ENCODE measurements around the gene ST8SIA2.

GRCh38 chr15:92399271-92399950 lies 5.7 kb downstream of the ST8SIA2 start:
- no peak for TF ChIP-seq EZH2phosphoT487 (IDR thresholded peaks at IDR 0.05)
- no peak for TF ChIP-seq CTCF (IDR thresholded peaks at IDR 0.05)

Measured in neural progenitor cell (in vitro differentiated cells).